GM21390 (cell line): ENCODE results near the gene ALX4.

Experiments
- ATAC-seq: cut with Tn5 transposase; IDR thresholded peaks from one replicate; pipeline ENCODE4 v1.9.1; 2021; ENCODE audit not compliant: unreplicated experiment

ALX4 gene

GRCh38 chr11:44268614-44269080 is 41.3 kb downstream of the ALX4 start:
- ATAC-seq = no peak

GRCh38 chr11:44267750-44268613 is 42.0 kb downstream of the ALX4 start:
- no peak for ATAC-seq

- ATAC-seq = no peak
Measured at GRCh38 chr11:44267006-44267749, 42.8 kb downstream of the ALX4 start.

GRCh38 chr11:44266056-44266780 is 43.7 kb downstream of the ALX4 start:
- no peak for ATAC-seq

- no peak for ATAC-seq
Measured at GRCh38 chr11:44264761-44265160, 45.2 kb downstream of the ALX4 start.

- no peak for ATAC-seq
Measured at GRCh38 chr11:44264438-44264749, 45.5 kb downstream of the ALX4 start.

GRCh38 chr11:44263738-44264437 is 46.1 kb downstream of the ALX4 start:
- ATAC-seq = no peak

- no peak for ATAC-seq
Measured at GRCh38 chr11:44261800-44262591, 47.9 kb downstream of the ALX4 start.

GRCh38 chr11:44260081-44260480 is 49.9 kb downstream of the ALX4 start:
- ATAC-seq = no peak

GRCh38 chr11:44258839-44259420 is 51.0 kb downstream of the ALX4 start:
- no peak for ATAC-seq

- no peak for ATAC-seq
Measured at GRCh38 chr11:44258190-44258489, 51.8 kb downstream of the ALX4 start.

- no peak for ATAC-seq
Measured at GRCh38 chr11:44257338-44258189, 52.4 kb downstream of the ALX4 start.

- no peak for ATAC-seq
Measured at GRCh38 chr11:44256673-44257291, 53.2 kb downstream of the ALX4 start.

- ATAC-seq = no peak
Measured at GRCh38 chr11:44255406-44256071, 54.4 kb downstream of the ALX4 start.

- no peak for ATAC-seq
Measured at GRCh38 chr11:44252999-44253602, 56.8 kb downstream of the ALX4 start.

GRCh38 chr11:44250421-44250820 is 59.5 kb downstream of the ALX4 start:
- no peak for ATAC-seq

- no peak for ATAC-seq
Measured at GRCh38 chr11:44248109-44248508, 61.8 kb downstream of the ALX4 start.

GRCh38 chr11:44247508-44247907 is 62.4 kb downstream of the ALX4 start:
- ATAC-seq = no peak
